Glutamatergic neuron (in vitro differentiated cells): Measurements from ENCODE around the gene ZNF474. TPM values are rescaled to one million over a fixed set of nuclear protein-coding genes. Genes with fewer than 3 reads are reported as not detected.

Experiments
- DNase-seq: peaks from one replicate; pipeline ENCODE4 v3.0.0; 2022
- H3K27ac Mint-ChIP-seq: one replicate; pipeline ENCODE4 v1.8.0; 2020; ENCODE audit warnings: mild to moderate bottlenecking, mixed read lengths, inconsistent platforms; ENCODE audit not compliant: unreplicated experiment
- H3K27me3 Mint-ChIP-seq: one replicate; pipeline ENCODE4 v1.8.0; 2020; ENCODE audit warnings: mild to moderate bottlenecking, moderate library complexity, mixed read lengths, inconsistent platforms; ENCODE audit not compliant: unreplicated experiment
- H3K36me3 Mint-ChIP-seq: one replicate; pipeline ENCODE4 v1.8.0; 2020; ENCODE audit warnings: mild to moderate bottlenecking, mixed read lengths, inconsistent platforms; ENCODE audit not compliant: unreplicated experiment
- H3K4me1 Mint-ChIP-seq: one replicate; pipeline ENCODE4 v1.8.0; 2020; ENCODE audit warnings: mild to moderate bottlenecking, low read depth, mixed read lengths, inconsistent platforms; ENCODE audit not compliant: unreplicated experiment
- H3K4me3 Mint-ChIP-seq: one replicate; pipeline ENCODE4 v1.8.0; 2020; ENCODE audit warnings: mild to moderate bottlenecking, mixed read lengths, inconsistent platforms; ENCODE audit not compliant: unreplicated experiment
- H3K9me3 Mint-ChIP-seq: one replicate; pipeline ENCODE4 v1.8.0; 2020; ENCODE audit warnings: mild to moderate bottlenecking, moderate library complexity, mixed read lengths, inconsistent platforms; ENCODE audit not compliant: unreplicated experiment
- CTCF ChIP-seq: fragments of 200-600 bp; sonication (generic); IDR thresholded peaks from one replicate; pipeline ENCODE4 v1.5.0; 2021; ENCODE audit not compliant: partially characterized antibody, unreplicated experiment
- total RNA-seq: library from RNA; stranded (reverse); fragmentation: NEBNext Ultra II Directional; extraction: Animal tissue kit (Norgen Biotek cat#: 25700); gene quantifications from one replicate; pipeline ENCODE4 v1.2.1, GENCODE V29; 2021; ENCODE audit not compliant: unreplicated experiment

The ZNF474 gene
- total RNA-seq, 1 donor from 2014 or later: 0.64 TPM

- H3K27me3 Mint-ChIP-seq: no peaks in the 10 kb centered on the region
- no peak overlapping the region for H3K4me3 Mint-ChIP-seq
- H3K36me3 Mint-ChIP-seq: peaks cover 4% of the 10 kb centered on the region
- H3K4me1 Mint-ChIP-seq: no peaks in the 10 kb centered on the region
- H3K9me3 Mint-ChIP-seq: peaks cover 1% of the 10 kb centered on the region
- no peak for DNase-seq
- no peak for TF ChIP-seq CTCF
- no peak overlapping the region for H3K27ac Mint-ChIP-seq
Measured at GRCh38 chr5:122180146-122180712, 50.9 kb downstream of the ZNF474 start.

GRCh38 chr5:122180863-122181548 is 51.7 kb downstream of the ZNF474 start:
- Mint-ChIP-seq H3K4me3 (no peak overlapping the region), H3K36me3 (peaks cover 4% of the 10 kb centered on the region), H3K27ac (no peak overlapping the region), H3K9me3 (peaks cover 1% of the 10 kb centered on the region), H3K27me3 (no peaks in the 10 kb centered on the region), H3K4me1 (no peaks in the 10 kb centered on the region)
- TF ChIP-seq CTCF: no peak
- DNase-seq: no peak

GRCh38 chr5:122181863-122182262 is 52.5 kb downstream of the ZNF474 start:
- Mint-ChIP-seq H3K4me1 (no peaks in the 10 kb centered on the region), H3K27ac (no peak overlapping the region), H3K4me3 (no peak overlapping the region), H3K27me3 (no peaks in the 10 kb centered on the region), H3K9me3 (peaks cover 1% of the 10 kb centered on the region), H3K36me3 (peaks cover 4% of the 10 kb centered on the region)
- DNase-seq: no peak
- no peak for TF ChIP-seq CTCF

- no peak overlapping the region for H3K4me3 Mint-ChIP-seq
- TF ChIP-seq CTCF: no peak
- no peak for DNase-seq
- H3K4me1 Mint-ChIP-seq: no peaks in the 10 kb centered on the region
- H3K27me3 Mint-ChIP-seq: no peaks in the 10 kb centered on the region
- H3K9me3 Mint-ChIP-seq: peaks cover 1% of the 10 kb centered on the region
- H3K27ac Mint-ChIP-seq: no peak overlapping the region
- H3K36me3 Mint-ChIP-seq: peaks cover 4% of the 10 kb centered on the region
Measured at GRCh38 chr5:122182491-122182921, 53.2 kb downstream of the ZNF474 start.

- peaks cover 2% of the 10 kb centered on the region for H3K4me1 Mint-ChIP-seq
- H3K27me3 Mint-ChIP-seq: no peaks in the 10 kb centered on the region
- H3K36me3 Mint-ChIP-seq: peaks cover 4% of the 10 kb centered on the region
- TF ChIP-seq CTCF: no peak
- no peak overlapping the region for H3K27ac Mint-ChIP-seq
- DNase-seq: no peak
- peaks cover 1% of the 10 kb centered on the region for H3K9me3 Mint-ChIP-seq
- H3K4me3 Mint-ChIP-seq: no peak overlapping the region
Measured at GRCh38 chr5:122183098-122183787, 53.9 kb downstream of the ZNF474 start.
